ENCODE measurements around the gene KCNE4.

DNA sequence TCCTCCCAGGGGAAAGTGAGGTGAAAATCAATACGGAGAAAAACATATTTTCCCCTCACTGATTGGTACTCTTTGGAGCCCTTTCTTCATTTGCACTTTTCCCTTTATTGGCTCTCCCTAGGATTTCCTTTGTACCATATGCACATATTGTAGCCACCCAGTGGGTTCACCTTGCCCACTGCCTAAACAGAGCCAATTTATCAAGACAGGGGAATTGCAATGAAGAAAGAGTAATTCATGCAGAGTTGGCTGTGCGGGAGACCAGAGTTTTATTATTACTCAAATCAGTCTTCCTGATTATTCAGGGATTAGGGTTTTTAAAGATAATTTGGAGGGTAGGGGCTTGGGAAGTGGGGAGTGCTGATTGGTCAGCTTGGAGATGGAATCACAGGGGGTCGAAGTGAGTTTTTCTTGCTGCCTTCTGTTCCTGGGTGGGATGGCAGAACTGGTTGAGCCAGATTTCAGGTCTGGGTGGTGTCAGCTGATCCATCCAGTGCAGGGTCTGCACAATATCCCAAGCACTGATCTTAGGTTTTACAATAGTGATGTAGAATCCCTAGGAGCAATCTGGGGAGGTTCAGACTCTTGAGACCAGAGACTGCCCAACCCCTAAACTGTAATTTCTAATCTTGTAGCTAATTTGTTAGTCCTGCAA, 15.1 kb upstream of the KCNE4 start:
- TF ChIP-seq, protein P1, sequence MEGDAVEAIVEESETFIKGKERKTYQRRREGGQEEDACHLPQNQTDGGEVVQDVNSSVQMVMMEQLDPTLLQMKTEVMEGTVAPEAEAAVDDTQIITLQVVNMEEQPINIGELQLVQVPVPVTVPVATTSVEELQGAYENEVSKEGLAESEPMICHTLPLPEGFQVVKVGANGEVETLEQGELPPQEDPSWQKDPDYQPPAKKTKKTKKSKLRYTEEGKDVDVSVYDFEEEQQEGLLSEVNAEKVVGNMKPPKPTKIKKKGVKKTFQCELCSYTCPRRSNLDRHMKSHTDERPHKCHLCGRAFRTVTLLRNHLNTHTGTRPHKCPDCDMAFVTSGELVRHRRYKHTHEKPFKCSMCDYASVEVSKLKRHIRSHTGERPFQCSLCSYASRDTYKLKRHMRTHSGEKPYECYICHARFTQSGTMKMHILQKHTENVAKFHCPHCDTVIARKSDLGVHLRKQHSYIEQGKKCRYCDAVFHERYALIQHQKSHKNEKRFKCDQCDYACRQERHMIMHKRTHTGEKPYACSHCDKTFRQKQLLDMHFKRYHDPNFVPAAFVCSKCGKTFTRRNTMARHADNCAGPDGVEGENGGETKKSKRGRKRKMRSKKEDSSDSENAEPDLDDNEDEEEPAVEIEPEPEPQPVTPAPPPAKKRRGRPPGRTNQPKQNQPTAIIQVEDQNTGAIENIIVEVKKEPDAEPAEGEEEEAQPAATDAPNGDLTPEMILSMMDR (IDR thresholded peaks at IDR 0.05), result no peak
- no peak for TF ChIP-seq POLR2A (IDR thresholded peaks at IDR 0.05)
- TF ChIP-seq POLR2AphosphoS5 (IDR thresholded peaks at IDR 0.05), result no peak

Measured in prostate gland (tissue), 2 donors.